Cardiac fibroblast (primary cell): Measurements from ENCODE around the gene DMAC2L.
A peak's percentile ranks its signal among the peaks of the same experiment; 100 is the strongest.

Experiments used
- DNase-seq, 2 donors: peaks; one replicate each; pipeline versions ENCODE4 v3.0.0 to v3.0.0-alpha.2; 2010; ENCODE audit warnings: low read depth in 2 of 2
- H3K4me3 ChIP-seq, 2 donors: replicated peaks in 1 of 2; 1 replicate in 1 of 2; 2 replicates in 1 of 2; pipeline ENCODE4 v1.5.1; 2011; ENCODE audit warnings: low read depth in 2 of 2, low read length in 2 of 2, mild to moderate bottlenecking in 2 of 2, moderate library complexity in 1 of 2
- CTCF ChIP-seq: IDR thresholded peaks from one replicate; pipeline ENCODE4 v1.5.1; 2011; ENCODE audit warnings: low read depth, mild to moderate bottlenecking, low read length, inconsistent platforms

The DMAC2L gene

GRCh38 chr14:50343434-50343833, 31.3 kb downstream of the DMAC2L start:
- TF ChIP-seq CTCF = no peak
- H3K4me3 ChIP-seq = no peak overlapping the region
- peak in 1 of 2 donors; percentile 43 for DNase-seq

- no peak overlapping the region for H3K4me3 ChIP-seq
- peak in 1 of 2 donors; percentile 68 for DNase-seq
- TF ChIP-seq CTCF = no peak
These were observed 32.1 kb downstream of the DMAC2L start for GRCh38 chr14:50344116-50344775.

- H3K4me3 ChIP-seq = no peak overlapping the region
- no peak for TF ChIP-seq CTCF
- DNase-seq = no peak
These were observed 32.9 kb downstream of the DMAC2L start for GRCh38 chr14:50344876-50345563.

GRCh38 chr14:50345846-50346422, 33.8 kb downstream of the DMAC2L start:
- no peak overlapping the region for H3K4me3 ChIP-seq
- no peak for DNase-seq
- no peak for TF ChIP-seq CTCF

- DNase-seq = peak; percentile 73 to 75
- H3K4me3 ChIP-seq = no peak overlapping the region
- TF ChIP-seq CTCF = no peak
These were observed 35.4 kb downstream of the DMAC2L start for GRCh38 chr14:50347521-50347920.

- no peak for TF ChIP-seq CTCF
- no peak overlapping the region for H3K4me3 ChIP-seq
- no peak for DNase-seq
These were observed 36.8 kb downstream of the DMAC2L start for GRCh38 chr14:50348933-50349332.
